GM23338 (cell line): ENCODE measurements around the gene GTPBP10.

Experiments used
- CREB1 ChIP-seq: fragments of 250-450 bp; sonication (Bioruptor Pico); IDR thresholded peaks from 2 replicates; pipeline ENCODE4 v1.5.0; 2020; ENCODE audit warnings: low read depth, mild to moderate bottlenecking, moderate library complexity
- CTCF ChIP-seq, 2 experiments: fragments of 200-600 bp in 1 of 2; sonication (generic) in 1 of 2; conservative IDR thresholded peaks; 2 replicates each; pipeline versions ENCODE4 v1.5.1 to v1.6.1; 2016 to 2017; ENCODE audit warnings: antibody characterized with exemption in 2 of 2, low read depth in 2 of 2, mild to moderate bottlenecking in 2 of 2, moderate library complexity in 1 of 2
- ETS1 ChIP-seq: IDR thresholded peaks from 2 replicates; pipeline ENCODE4 v1.6.1; 2016; ENCODE audit warnings: antibody characterized with exemption
- EZH2 ChIP-seq: fragments of 200-600 bp; sonication (generic); IDR thresholded peaks from one replicate; pipeline ENCODE4 v1.8.0; 2017; ENCODE audit warnings: antibody characterized with exemption, mild to moderate bottlenecking, low read depth; ENCODE audit not compliant: unreplicated experiment
- EZH2phosphoT487 ChIP-seq: fragments of 200-600 bp; sonication (generic); IDR thresholded peaks from one replicate; pipeline ENCODE4 v1.8.1; 2018; ENCODE audit warnings: antibody characterized with exemption; ENCODE audit not compliant: unreplicated experiment
- JUNB ChIP-seq: IDR thresholded peaks from one replicate; pipeline ENCODE4 v1.6.1; 2016; ENCODE audit warnings: antibody characterized with exemption; ENCODE audit not compliant: unreplicated experiment
- NANOG ChIP-seq: IDR thresholded peaks from 2 replicates; pipeline ENCODE4 v1.6.1; 2016; ENCODE audit warnings: antibody characterized with exemption, borderline replicate concordance
- POLR2AphosphoS5 ChIP-seq: IDR thresholded peaks from 2 replicates; pipeline ENCODE4 v1.6.1; 2016; ENCODE audit warnings: antibody characterized with exemption, low read depth
- REST ChIP-seq: IDR thresholded peaks from one replicate; pipeline ENCODE4 v1.6.1; 2018; ENCODE audit warnings: antibody characterized with exemption; ENCODE audit not compliant: unreplicated experiment
- ZNF114 ChIP-seq: fragments of 250-450 bp; sonication (Bioruptor Pico); IDR thresholded peaks from 2 replicates; pipeline ENCODE4 v1.5.0; 2020; ENCODE audit warnings: mild to moderate bottlenecking, moderate library complexity

DNA sequence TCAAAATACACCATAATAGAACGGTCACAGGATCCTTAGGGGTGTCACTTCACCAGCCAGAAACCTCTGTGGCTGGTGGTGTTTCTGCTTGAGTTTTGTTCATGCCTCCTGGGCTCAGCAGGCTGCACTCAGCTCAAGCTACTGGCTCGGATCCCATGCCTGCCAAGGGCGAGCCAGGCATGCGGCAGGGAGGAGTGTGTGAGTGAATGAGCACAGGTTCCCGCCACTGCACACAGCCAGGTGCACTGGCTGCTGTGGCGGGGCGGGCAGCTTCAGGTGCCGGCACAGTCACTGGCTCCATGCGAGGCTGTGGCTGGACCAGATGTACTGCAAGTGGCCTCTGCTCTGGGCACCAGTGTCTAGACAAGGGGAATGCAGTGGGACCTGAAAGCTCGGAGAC, 86.2 kb downstream of the GTPBP10 start:
- no peak for TF ChIP-seq EZH2
- TF ChIP-seq CTCF (conservative IDR thresholded peaks at IDR 0.05; ENCODE audit: low read depth in 2 of 2), result no peak
- TF ChIP-seq POLR2AphosphoS5, result no peak
- TF ChIP-seq REST, result no peak
- TF ChIP-seq EZH2phosphoT487, result no peak
- TF ChIP-seq CREB1 (CRISPR knock-in tag), result no peak
- no peak for TF ChIP-seq NANOG
- no peak for TF ChIP-seq ETS1
- no peak for TF ChIP-seq ZNF114 (CRISPR knock-in tag)
- TF ChIP-seq JUNB, result no peak
